SK-N-SH (cell line): ENCODE results near the gene EPB41L2.

Experiments used
- NRF1 ChIP-seq: IDR thresholded peaks from 2 replicates; pipeline ENCODE4 v1.6.1; 2012; ENCODE audit warnings: low read depth, mild to moderate bottlenecking, low read length
- TEAD4 ChIP-seq: IDR thresholded peaks from 2 replicates; pipeline ENCODE4 v1.4.0; 2012; ENCODE audit warnings: mild to moderate bottlenecking, borderline replicate concordance; ENCODE audit not compliant: insufficient read depth
- TF ChIP-seq, protein P1 (sequence below): fragments of 200-600 bp; sonication (generic); IDR thresholded peaks from 2 replicates; pipeline ENCODE4 v1.6.1; 2017; ENCODE audit warnings: antibody characterized with exemption, mild to moderate bottlenecking, moderate library complexity

DNA sequence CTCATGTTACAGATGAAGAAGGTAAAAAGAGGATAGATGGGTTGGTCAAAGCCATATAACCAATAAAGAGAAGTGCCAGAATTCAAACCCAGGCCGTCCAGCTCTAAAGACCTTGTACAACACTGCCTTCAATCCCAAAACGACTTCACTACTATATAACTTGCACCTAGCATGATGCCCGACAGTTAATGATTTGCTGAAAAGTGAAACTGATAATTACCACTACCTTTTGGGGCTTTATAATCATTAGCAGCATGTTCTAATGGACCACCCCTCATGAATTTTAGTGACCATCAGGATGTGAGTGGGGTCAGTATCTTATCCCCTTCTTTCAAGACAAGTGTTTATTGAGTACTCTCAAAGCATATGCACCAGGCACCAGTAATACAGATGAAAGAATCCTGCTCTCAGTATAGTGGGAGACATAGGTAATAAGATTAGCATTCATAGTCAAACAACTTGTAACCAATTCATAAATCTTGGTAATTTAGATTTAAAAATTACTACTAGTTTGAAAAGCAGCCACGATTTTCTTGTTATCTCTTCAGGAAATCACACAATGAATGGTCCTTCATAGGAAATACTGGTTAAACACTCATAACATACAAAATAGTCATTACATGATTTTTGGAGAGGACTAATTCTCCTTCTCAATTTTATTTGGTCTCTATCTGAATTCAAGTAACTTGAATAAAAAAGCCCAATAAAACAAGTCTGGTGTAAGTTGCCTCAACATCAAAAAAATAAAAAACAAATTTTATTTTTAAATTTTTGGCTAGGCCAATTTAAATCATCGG is 98.0 kb downstream of the EPB41L2 start:
- TF ChIP-seq NRF1 (no peak), TEAD4 (no peak)
- TF ChIP-seq, protein P1, sequence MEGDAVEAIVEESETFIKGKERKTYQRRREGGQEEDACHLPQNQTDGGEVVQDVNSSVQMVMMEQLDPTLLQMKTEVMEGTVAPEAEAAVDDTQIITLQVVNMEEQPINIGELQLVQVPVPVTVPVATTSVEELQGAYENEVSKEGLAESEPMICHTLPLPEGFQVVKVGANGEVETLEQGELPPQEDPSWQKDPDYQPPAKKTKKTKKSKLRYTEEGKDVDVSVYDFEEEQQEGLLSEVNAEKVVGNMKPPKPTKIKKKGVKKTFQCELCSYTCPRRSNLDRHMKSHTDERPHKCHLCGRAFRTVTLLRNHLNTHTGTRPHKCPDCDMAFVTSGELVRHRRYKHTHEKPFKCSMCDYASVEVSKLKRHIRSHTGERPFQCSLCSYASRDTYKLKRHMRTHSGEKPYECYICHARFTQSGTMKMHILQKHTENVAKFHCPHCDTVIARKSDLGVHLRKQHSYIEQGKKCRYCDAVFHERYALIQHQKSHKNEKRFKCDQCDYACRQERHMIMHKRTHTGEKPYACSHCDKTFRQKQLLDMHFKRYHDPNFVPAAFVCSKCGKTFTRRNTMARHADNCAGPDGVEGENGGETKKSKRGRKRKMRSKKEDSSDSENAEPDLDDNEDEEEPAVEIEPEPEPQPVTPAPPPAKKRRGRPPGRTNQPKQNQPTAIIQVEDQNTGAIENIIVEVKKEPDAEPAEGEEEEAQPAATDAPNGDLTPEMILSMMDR, result no peak
